Neural progenitor cell (in vitro differentiated cells): ENCODE data around the gene RPS6KA2. TPM values are rescaled to one million over a fixed set of nuclear protein-coding genes. Genes with fewer than 3 reads are reported as not detected.

Source experiments
- DNase-seq: peaks from one replicate; pipeline ENCODE4 v3.0.0-alpha.2; 2016; ENCODE audit warnings: low spot score
- H2AFZ ChIP-seq: fragments of 200-600 bp; sonication (generic); replicated peaks from 2 replicates; pipeline ENCODE4 v1.6.1; 2016; ENCODE audit warnings: antibody characterized with exemption
- H3F3A ChIP-seq: fragments of 200-600 bp; sonication (generic); 2 replicates; pipeline ENCODE4 v1.6.1; 2016; ENCODE audit warnings: antibody characterized with exemption, low read depth
- H3K27ac ChIP-seq: fragments of 200-600 bp; sonication (generic); 2 replicates; pipeline ENCODE4 v1.5.1; 2016; ENCODE audit warnings: mild to moderate bottlenecking
- H3K27me3 ChIP-seq: fragments of 200-600 bp; sonication (generic); 2 replicates; pipeline ENCODE4 v1.6.1; 2016; ENCODE audit warnings: mild to moderate bottlenecking, moderate library complexity
- H3K36me3 ChIP-seq: fragments of 200-600 bp; sonication (generic); 2 replicates; pipeline ENCODE4 v1.5.1; 2016
- H3K4me1 ChIP-seq: fragments of 200-600 bp; sonication (generic); 2 replicates; pipeline ENCODE4 v1.6.1; 2016; ENCODE audit warnings: mixed run types
- H3K4me2 ChIP-seq: fragments of 200-600 bp; sonication (generic); 2 replicates; pipeline ENCODE4 v1.6.1; 2016
- H3K4me3 ChIP-seq: fragments of 200-600 bp; sonication (generic); 2 replicates; pipeline ENCODE4 v1.5.1; 2016
- H3K79me2 ChIP-seq: fragments of 200-600 bp; sonication (generic); 2 replicates; pipeline ENCODE4 v1.6.1; 2016; ENCODE audit warnings: low read depth
- H3K9ac ChIP-seq: fragments of 200-600 bp; sonication (generic); 2 replicates; pipeline ENCODE4 v1.6.1; 2016
- H3K9me3 ChIP-seq: fragments of 200-600 bp; sonication (generic); 2 replicates; pipeline ENCODE4 v1.5.1; 2016; ENCODE audit warnings: low read depth
- H4K20me1 ChIP-seq: fragments of 200-600 bp; sonication (generic); 2 replicates; pipeline ENCODE4 v1.6.1; 2016; ENCODE audit warnings: low read depth
- H3K27ac Mint-ChIP-seq: 3 replicates; pipeline ENCODE4 v1.8.0; 2021; ENCODE audit warnings: mixed read lengths
- H3K27me3 Mint-ChIP-seq: 2 replicates; pipeline ENCODE4 v1.8.0; 2022; ENCODE audit warnings: low read depth, mild to moderate bottlenecking, inconsistent platforms, moderate library complexity, mixed read lengths; ENCODE audit not compliant: insufficient read depth
- H3K36me3 Mint-ChIP-seq: 3 replicates; pipeline ENCODE4 v1.8.0; 2021; ENCODE audit warnings: mixed read lengths
- H3K4me1 Mint-ChIP-seq: 3 replicates; pipeline ENCODE4 v1.8.0; 2021; ENCODE audit warnings: mixed read lengths
- H3K4me3 Mint-ChIP-seq: 3 replicates; pipeline ENCODE4 v1.8.0; 2021; ENCODE audit warnings: mild to moderate bottlenecking, moderate library complexity, mixed read lengths
- H3K9me3 Mint-ChIP-seq: 3 replicates; pipeline ENCODE4 v1.8.0; 2020; ENCODE audit warnings: mixed read lengths
- CTCF ChIP-seq: fragments of 200-600 bp; sonication (generic); IDR thresholded peaks from 2 replicates; pipeline ENCODE4 v1.5.1; 2017; ENCODE audit warnings: antibody characterized with exemption, mild to moderate bottlenecking
- EZH2 ChIP-seq: fragments of 200-600 bp; sonication (generic); IDR thresholded peaks from 2 replicates; pipeline ENCODE4 v1.6.1; 2017; ENCODE audit warnings: antibody characterized with exemption, mild to moderate bottlenecking, moderate library complexity
- EZH2phosphoT487 ChIP-seq: fragments of 200-600 bp; sonication (generic); IDR thresholded peaks from 2 replicates; pipeline ENCODE4 v1.6.1; 2017; ENCODE audit warnings: antibody characterized with exemption
- total RNA-seq: library from RNA; depleted of rRNA; stranded (reverse); fragments of >200 nt; gene quantifications from 2 replicates; pipeline ENCODE4 v1.2.3, GENCODE V29; 2015; ENCODE audit warnings: low replicate concordance

Gene RPS6KA2
- total RNA-seq, 1 donor from 2014 or later = 8.2 TPM

- Histone ChIP-seq H3K4me3 (no peak overlapping the region), H3K9ac (no peak overlapping the region), H3K27me3 (no peaks in the 10 kb centered on the region), H3K4me2 (no peak overlapping the region), H3K27ac (no peak overlapping the region), H3K79me2 (no peaks in the 10 kb centered on the region), H4K20me1 (no peaks in the 10 kb centered on the region), H3K36me3 (no peaks in the 10 kb centered on the region), H3K4me1 (no peaks in the 10 kb centered on the region), H3K9me3 (no peaks in the 10 kb centered on the region), H2AFZ (no peak overlapping the region), H3F3A (no peaks in the 10 kb centered on the region)
- DNase-seq = no peak
- H3K9me3 Mint-ChIP-seq = no peaks in the 10 kb centered on the region
- peak overlapping the region; percentile 33 for H3K27ac Mint-ChIP-seq
- no peak for TF ChIP-seq EZH2phosphoT487
- no peak for TF ChIP-seq CTCF
- no peak for TF ChIP-seq EZH2
- H3K36me3 Mint-ChIP-seq = peaks cover 14% of the 10 kb centered on the region
- no peak overlapping the region for H3K4me3 Mint-ChIP-seq
- H3K27me3 Mint-ChIP-seq = peaks cover 2% of the 10 kb centered on the region
- peaks cover 6% of the 10 kb centered on the region for H3K4me1 Mint-ChIP-seq
Measured at GRCh38 chr6:166534658-166535406, 92.2 kb downstream of the RPS6KA2 start.

- no peaks in the 10 kb centered on the region for H3K36me3 ChIP-seq
- no peaks in the 10 kb centered on the region for H3K27me3 ChIP-seq
- Mint-ChIP-seq H3K4me3 (no peak overlapping the region), H3K27ac (peak overlapping the region; percentile 57), H3K27me3 (peaks cover 2% of the 10 kb centered on the region), H3K36me3 (peaks cover 24% of the 10 kb centered on the region), H3K9me3 (no peaks in the 10 kb centered on the region), H3K4me1 (no peaks in the 10 kb centered on the region)
- H3F3A ChIP-seq = no peaks in the 10 kb centered on the region
- H2AFZ ChIP-seq = no peak overlapping the region
- no peak overlapping the region for H3K27ac ChIP-seq
- H3K4me3 ChIP-seq = no peak overlapping the region
- no peaks in the 10 kb centered on the region for H3K79me2 ChIP-seq
- no peaks in the 10 kb centered on the region for H3K9me3 ChIP-seq
- no peak for TF ChIP-seq EZH2phosphoT487
- no peak for TF ChIP-seq CTCF
- TF ChIP-seq EZH2 = no peak
- no peak overlapping the region for H3K4me2 ChIP-seq
- no peaks in the 10 kb centered on the region for H3K4me1 ChIP-seq
- no peaks in the 10 kb centered on the region for H4K20me1 ChIP-seq
- no peak for DNase-seq
- no peak overlapping the region for H3K9ac ChIP-seq
Measured at GRCh38 chr6:166533205-166533824, 93.7 kb downstream of the RPS6KA2 start.

GRCh38 chr6:166532302-166532701 is 94.7 kb downstream of the RPS6KA2 start:
- no peak overlapping the region for H3K27ac ChIP-seq
- Mint-ChIP-seq H3K4me3 (no peak overlapping the region), H3K36me3 (peaks cover 29% of the 10 kb centered on the region), H3K4me1 (no peaks in the 10 kb centered on the region), H3K27ac (no peak overlapping the region), H3K27me3 (peaks cover 2% of the 10 kb centered on the region), H3K9me3 (no peaks in the 10 kb centered on the region)
- H3F3A ChIP-seq = no peaks in the 10 kb centered on the region
- H2AFZ ChIP-seq = no peak overlapping the region
- H3K4me3 ChIP-seq = no peak overlapping the region
- TF ChIP-seq CTCF = no peak
- TF ChIP-seq EZH2phosphoT487 = no peak
- no peak for TF ChIP-seq EZH2
- H3K4me1 ChIP-seq = no peaks in the 10 kb centered on the region
- H3K9me3 ChIP-seq = no peaks in the 10 kb centered on the region
- H4K20me1 ChIP-seq = no peaks in the 10 kb centered on the region
- no peaks in the 10 kb centered on the region for H3K27me3 ChIP-seq
- no peak for DNase-seq
- no peak overlapping the region for H3K9ac ChIP-seq
- H3K79me2 ChIP-seq = no peaks in the 10 kb centered on the region
- no peaks in the 10 kb centered on the region for H3K36me3 ChIP-seq
- H3K4me2 ChIP-seq = no peak overlapping the region
